PC-9 (cell line): ENCODE results near the gene MBTPS2.

ENCODE experiments used
- EZH2 ChIP-seq: fragments of 200-600 bp; sonication (generic); IDR thresholded peaks from 2 replicates; pipeline ENCODE4 v1.8.0; 2017; ENCODE audit warnings: antibody characterized with exemption, low read depth
- TF ChIP-seq, protein P1 (sequence below): fragments of 200-600 bp; sonication (generic); conservative IDR thresholded peaks from 2 replicates; pipeline ENCODE4 v1.6.1; 2017; ENCODE audit warnings: mixed run types, antibody characterized with exemption, mild to moderate bottlenecking, moderate library complexity

DNA sequence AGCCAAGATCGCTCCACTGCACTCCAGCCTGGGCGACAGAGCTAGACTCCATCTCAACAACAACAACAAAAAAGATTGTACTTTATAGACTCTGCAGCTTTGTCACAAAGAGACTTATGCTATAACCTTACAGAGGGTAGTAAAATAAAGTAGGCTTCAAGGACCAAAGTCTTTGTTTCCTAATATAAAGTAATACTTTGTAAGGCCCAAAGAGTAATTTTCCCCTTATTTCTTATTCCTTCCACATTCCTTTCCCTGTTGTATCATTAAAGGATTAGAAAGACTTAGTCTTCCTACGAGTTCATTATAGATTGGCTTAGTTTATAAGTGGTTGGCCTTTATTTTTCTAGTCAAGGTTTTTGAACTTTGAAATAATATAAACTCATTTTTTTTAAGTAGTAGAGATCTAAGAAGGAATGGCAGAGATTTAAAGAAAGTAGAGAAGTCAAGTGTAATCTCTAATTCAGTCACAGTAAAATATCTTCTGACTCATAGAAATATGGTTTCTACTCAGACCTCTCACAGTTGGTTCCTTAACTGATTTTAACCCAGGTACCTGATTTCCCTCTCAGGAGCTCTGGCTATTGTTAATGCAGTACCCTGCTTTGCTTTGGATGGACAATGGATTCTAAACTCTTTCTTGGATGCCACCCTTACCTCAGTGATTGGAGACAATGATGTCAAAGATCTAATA, 42.6 kb downstream of the MBTPS2 start:
- TF ChIP-seq, protein P1, sequence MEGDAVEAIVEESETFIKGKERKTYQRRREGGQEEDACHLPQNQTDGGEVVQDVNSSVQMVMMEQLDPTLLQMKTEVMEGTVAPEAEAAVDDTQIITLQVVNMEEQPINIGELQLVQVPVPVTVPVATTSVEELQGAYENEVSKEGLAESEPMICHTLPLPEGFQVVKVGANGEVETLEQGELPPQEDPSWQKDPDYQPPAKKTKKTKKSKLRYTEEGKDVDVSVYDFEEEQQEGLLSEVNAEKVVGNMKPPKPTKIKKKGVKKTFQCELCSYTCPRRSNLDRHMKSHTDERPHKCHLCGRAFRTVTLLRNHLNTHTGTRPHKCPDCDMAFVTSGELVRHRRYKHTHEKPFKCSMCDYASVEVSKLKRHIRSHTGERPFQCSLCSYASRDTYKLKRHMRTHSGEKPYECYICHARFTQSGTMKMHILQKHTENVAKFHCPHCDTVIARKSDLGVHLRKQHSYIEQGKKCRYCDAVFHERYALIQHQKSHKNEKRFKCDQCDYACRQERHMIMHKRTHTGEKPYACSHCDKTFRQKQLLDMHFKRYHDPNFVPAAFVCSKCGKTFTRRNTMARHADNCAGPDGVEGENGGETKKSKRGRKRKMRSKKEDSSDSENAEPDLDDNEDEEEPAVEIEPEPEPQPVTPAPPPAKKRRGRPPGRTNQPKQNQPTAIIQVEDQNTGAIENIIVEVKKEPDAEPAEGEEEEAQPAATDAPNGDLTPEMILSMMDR: no peak
- no peak for TF ChIP-seq EZH2
